K562 (cell line): Measurements from ENCODE around the gene PLXNA3. TPM values are rescaled to one million over a fixed set of nuclear protein-coding genes. Genes with fewer than 3 reads are reported as not detected.

ENCODE experiments used
- ARNT ChIP-seq, 2 experiments: fragments of 450-650 bp; IDR thresholded peaks; 2 replicates each; pipeline ENCODE4 v1.6.1; 2016; ENCODE audit warnings: mild to moderate bottlenecking in 1 of 2
- CBX1 ChIP-seq: sonication (generic); IDR thresholded peaks from 2 replicates; pipeline ENCODE4 v1.6.1; 2016; ENCODE audit warnings: antibody characterized with exemption, low read depth, mild to moderate bottlenecking
- CBX2 ChIP-seq: fragments of 200-600 bp; sonication (generic); IDR thresholded peaks from one replicate; pipeline ENCODE4 v1.6.1; 2012; ENCODE audit warnings: mild to moderate bottlenecking, low read length, inconsistent platforms; ENCODE audit not compliant: insufficient read depth, poor library complexity, severe bottlenecking
- CREB1 ChIP-seq, 2 experiments: sonication (generic) in 1 of 2; formaldehyde crosslinking in 1 of 2; IDR thresholded peaks; 2 replicates each; pipeline versions ENCODE4 v1.6.1 to v1.8.0; 2012 to 2022; ENCODE audit warnings: inconsistent platforms in 1 of 2, mild to moderate bottlenecking in 1 of 2, missing genetic modification reagents in 1 of 2, moderate library complexity in 1 of 2
- FOXM1 ChIP-seq, 2 experiments: fragments of 450-650 bp in 1 of 2; sonication (generic) in 1 of 2; formaldehyde crosslinking in 1 of 2; IDR thresholded peaks; 2 replicates each; pipeline versions ENCODE4 v1.6.1 to v1.9.0; 2017 to 2022; ENCODE audit warnings: low read depth in 2 of 2, mild to moderate bottlenecking in 2 of 2, missing genetic modification reagents in 1 of 2, moderate library complexity in 1 of 2
- KDM5B ChIP-seq: fragments of 200-600 bp; sonication (generic); IDR thresholded peaks from 2 replicates; pipeline ENCODE4 v1.6.1; 2012; ENCODE audit warnings: low read depth, mild to moderate bottlenecking, moderate library complexity, low read length, control low read depth, inconsistent platforms; ENCODE audit not compliant: insufficient replicate concordance
- MAFG ChIP-seq: fragments of 450-650 bp; conservative IDR thresholded peaks from 2 replicates; pipeline ENCODE4 v1.6.1; 2016; ENCODE audit warnings: missing genetic modification characterization, missing compliant biosample characterization
- NFIC ChIP-seq: fragments of 450-650 bp; IDR thresholded peaks from 2 replicates; pipeline ENCODE4 v1.6.1; 2017; ENCODE audit warnings: mild to moderate bottlenecking, inconsistent platforms
- NONO ChIP-seq, 2 experiments: fragments of 200-400 bp in 1 of 2; fragments of 450-650 bp in 1 of 2; formaldehyde crosslinking in 1 of 2; IDR thresholded peaks; 2 replicates each; pipeline ENCODE4 v1.6.1; 2017; ENCODE audit warnings: low read depth in 2 of 2, mild to moderate bottlenecking in 2 of 2, moderate library complexity in 2 of 2, low read length in 1 of 2
- PHB ChIP-seq: fragments of 250-450 bp; sonication (Bioruptor Pico); IDR thresholded peaks from 2 replicates; pipeline ENCODE4 v1.5.0; 2021
- TAF1 ChIP-seq: IDR thresholded peaks from 2 replicates; pipeline ENCODE4 v1.6.1; 2011; ENCODE audit warnings: mild to moderate bottlenecking, low read length, moderate library complexity; ENCODE audit not compliant: insufficient read depth, control insufficient read depth, severe bottlenecking; ENCODE audit errors: extremely low read depth
- TCF3 ChIP-seq: sonication (generic); formaldehyde crosslinking; IDR thresholded peaks from 2 replicates; pipeline ENCODE4 v1.4.0; 2020; ENCODE audit warnings: mild to moderate bottlenecking, missing genetic modification reagents
- polyA plus RNA-seq, 8 experiments: library from polyadenylated mRNA; depleted of rRNA in 4 of 8; stranded (reverse) in 5 of 8; unstranded in 3 of 8; fragments of >200 nt; fragmentation: Nextera tagmentation in 2 of 8; fragmentation: Illumina TruSeq in 1 of 8; extraction: Ambion mirVana in 2 of 8; extraction: Trizol in 1 of 8; gene quantifications; 2 replicates each; pipeline versions ENCODE4 v1.2.1 to v1.2.3, GENCODE V29; 2011 to 2014; ENCODE audit warnings: inconsistent platforms in 1 of 8, missing spikeins in 1 of 8
- total RNA-seq, 7 experiments: library from RNA; depleted of rRNA in 6 of 7; stranded (reverse); fragments of >200 nt in 6 of 7; fragmentation: Illumina TruSeq in 2 of 7; extraction: Trizol in 2 of 7; gene quantifications; 2 replicates each; pipeline versions ENCODE4 v1.2.1 to v1.2.3, GENCODE V29; 2011 to 2021; ENCODE audit warnings: low replicate concordance in 1 of 7
- TF ChIP-seq, protein P1 (sequence below): sonication (generic); formaldehyde crosslinking; IDR thresholded peaks from 2 replicates; pipeline ENCODE4 v1.8.0; 2023; ENCODE audit warnings: mild to moderate bottlenecking, missing genetic modification reagents
- TF ChIP-seq, protein P2 (sequence below): sonication (generic); formaldehyde crosslinking; IDR thresholded peaks from 2 replicates; pipeline ENCODE4 v1.8.0; 2022; ENCODE audit warnings: missing genetic modification reagents, mild to moderate bottlenecking, moderate library complexity, borderline replicate concordance
- TF ChIP-seq, protein P3 (sequence below): sonication (generic); formaldehyde crosslinking; IDR thresholded peaks from 2 replicates; pipeline ENCODE4 v1.8.0; 2022; ENCODE audit warnings: mild to moderate bottlenecking, missing genetic modification reagents
- TF ChIP-seq, protein P4 (sequence below): sonication (generic); formaldehyde crosslinking; IDR thresholded peaks from 2 replicates; pipeline ENCODE4 v1.8.0; 2022; ENCODE audit warnings: missing genetic modification reagents, mild to moderate bottlenecking, borderline replicate concordance

The PLXNA3 gene
- total and polyA plus RNA-seq, 9 of the 15 experiments (the other 6 are each of a cell fraction or from before 2014, with no cell fraction given), result 0.32 to 47.8 (median 7.5) TPM

DNA sequence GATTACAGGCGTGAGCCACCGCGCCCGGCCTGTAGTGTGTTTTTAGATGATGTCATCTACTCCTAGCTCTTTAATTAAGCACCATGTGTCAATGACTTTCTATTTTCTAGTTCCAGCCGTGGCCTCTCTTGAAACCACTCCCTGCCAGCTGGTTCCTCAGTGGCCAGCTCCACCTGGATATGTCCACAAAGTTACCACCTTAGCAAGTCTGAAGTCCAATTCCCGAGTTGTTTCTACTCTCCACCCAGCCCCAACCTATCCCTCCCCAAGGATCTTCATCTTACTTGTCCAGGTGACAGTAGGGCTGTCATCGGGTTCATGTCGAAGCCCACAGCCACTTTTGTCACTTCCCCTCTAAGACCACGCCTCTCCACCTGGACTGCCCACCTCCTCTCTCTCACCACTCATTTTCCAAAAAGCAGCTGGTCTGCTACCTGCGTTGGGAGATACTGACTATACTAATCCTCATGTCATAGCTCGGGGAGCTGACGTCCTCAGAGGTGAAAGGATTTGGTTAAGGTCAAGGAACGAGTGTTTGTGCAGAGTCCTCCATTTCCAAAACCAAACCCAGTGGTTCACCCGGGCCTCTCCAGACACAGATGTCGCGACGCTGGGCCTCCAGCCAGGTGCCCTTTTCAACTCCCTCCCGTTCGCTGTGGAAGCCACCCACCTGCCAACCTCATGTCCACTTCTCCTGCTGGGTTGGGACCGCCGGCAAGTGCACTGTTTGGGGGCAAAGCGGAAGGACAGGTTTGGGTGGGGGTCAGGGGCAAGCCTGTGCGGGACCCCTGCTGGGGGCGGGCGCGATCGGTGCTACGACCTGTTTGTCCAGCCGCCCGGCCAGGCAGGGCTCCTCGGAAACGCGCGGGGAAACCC lies 57.2 kb downstream of the PLXNA3 start (continued):
- TF ChIP-seq, protein P1, sequence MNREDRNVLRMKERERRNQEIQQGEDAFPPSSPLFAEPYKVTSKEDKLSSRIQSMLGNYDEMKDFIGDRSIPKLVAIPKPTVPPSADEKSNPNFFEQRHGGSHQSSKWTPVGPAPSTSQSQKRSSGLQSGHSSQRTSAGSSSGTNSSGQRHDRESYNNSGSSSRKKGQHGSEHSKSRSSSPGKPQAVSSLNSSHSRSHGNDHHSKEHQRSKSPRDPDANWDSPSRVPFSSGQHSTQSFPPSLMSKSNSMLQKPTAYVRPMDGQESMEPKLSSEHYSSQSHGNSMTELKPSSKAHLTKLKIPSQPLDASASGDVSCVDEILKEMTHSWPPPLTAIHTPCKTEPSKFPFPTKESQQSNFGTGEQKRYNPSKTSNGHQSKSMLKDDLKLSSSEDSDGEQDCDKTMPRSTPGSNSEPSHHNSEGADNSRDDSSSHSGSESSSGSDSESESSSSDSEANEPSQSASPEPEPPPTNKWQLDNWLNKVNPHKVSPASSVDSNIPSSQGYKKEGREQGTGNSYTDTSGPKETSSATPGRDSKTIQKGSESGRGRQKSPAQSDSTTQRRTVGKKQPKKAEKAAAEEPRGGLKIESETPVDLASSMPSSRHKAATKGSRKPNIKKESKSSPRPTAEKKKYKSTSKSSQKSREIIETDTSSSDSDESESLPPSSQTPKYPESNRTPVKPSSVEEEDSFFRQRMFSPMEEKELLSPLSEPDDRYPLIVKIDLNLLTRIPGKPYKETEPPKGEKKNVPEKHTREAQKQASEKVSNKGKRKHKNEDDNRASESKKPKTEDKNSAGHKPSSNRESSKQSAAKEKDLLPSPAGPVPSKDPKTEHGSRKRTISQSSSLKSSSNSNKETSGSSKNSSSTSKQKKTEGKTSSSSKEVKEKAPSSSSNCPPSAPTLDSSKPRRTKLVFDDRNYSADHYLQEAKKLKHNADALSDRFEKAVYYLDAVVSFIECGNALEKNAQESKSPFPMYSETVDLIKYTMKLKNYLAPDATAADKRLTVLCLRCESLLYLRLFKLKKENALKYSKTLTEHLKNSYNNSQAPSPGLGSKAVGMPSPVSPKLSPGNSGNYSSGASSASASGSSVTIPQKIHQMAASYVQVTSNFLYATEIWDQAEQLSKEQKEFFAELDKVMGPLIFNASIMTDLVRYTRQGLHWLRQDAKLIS (CRISPR knock-in tag), result no peak
- TF ChIP-seq, protein P2, sequence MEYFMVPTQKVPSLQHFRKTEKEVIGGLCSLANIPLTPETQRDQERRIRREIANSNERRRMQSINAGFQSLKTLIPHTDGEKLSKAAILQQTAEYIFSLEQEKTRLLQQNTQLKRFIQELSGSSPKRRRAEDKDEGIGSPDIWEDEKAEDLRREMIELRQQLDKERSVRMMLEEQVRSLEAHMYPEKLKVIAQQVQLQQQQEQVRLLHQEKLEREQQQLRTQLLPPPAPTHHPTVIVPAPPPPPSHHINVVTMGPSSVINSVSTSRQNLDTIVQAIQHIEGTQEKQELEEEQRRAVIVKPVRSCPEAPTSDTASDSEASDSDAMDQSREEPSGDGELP (CRISPR knock-in tag), result peak; percentile 61; the same call in 1 of the 2 replicates
- TF ChIP-seq NFIC (peak; percentile 9; the same call in 1 of the 2 replicates), KDM5B (peak; percentile 6), CREB1 (IDR thresholded peaks at IDR 0.05) (0 out of 2 replicates have a peak, but pooled peaks have one; percentile 18), CREB1 (CRISPR knock-in tag; IDR thresholded peaks at IDR 0.05) (no peak), TAF1 (peak; percentile 20), MAFG (tag) (no peak), NONO (IDR thresholded peaks at IDR 0.05; ENCODE audit: low read depth in 2 of 2, low read length in 1 of 2) (no peak), FOXM1 (IDR thresholded peaks at IDR 0.05; ENCODE audit: low read depth) (no peak), FOXM1 (CRISPR knock-in tag; IDR thresholded peaks at IDR 0.05; ENCODE audit: low read depth) (0 out of 2 replicates have a peak, but pooled peaks have one; percentile 45), CBX1 (no peak), CBX2 (no peak), ARNT (IDR thresholded peaks at IDR 0.05) (no peak), PHB (CRISPR knock-in tag) (no peak), TCF3 (CRISPR knock-in tag) (0 out of 2 replicates have a peak, but pooled peaks have one; percentile 28)
- TF ChIP-seq, protein P3, sequence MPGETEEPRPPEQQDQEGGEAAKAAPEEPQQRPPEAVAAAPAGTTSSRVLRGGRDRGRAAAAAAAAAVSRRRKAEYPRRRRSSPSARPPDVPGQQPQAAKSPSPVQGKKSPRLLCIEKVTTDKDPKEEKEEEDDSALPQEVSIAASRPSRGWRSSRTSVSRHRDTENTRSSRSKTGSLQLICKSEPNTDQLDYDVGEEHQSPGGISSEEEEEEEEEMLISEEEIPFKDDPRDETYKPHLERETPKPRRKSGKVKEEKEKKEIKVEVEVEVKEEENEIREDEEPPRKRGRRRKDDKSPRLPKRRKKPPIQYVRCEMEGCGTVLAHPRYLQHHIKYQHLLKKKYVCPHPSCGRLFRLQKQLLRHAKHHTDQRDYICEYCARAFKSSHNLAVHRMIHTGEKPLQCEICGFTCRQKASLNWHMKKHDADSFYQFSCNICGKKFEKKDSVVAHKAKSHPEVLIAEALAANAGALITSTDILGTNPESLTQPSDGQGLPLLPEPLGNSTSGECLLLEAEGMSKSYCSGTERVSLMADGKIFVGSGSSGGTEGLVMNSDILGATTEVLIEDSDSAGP (CRISPR knock-in tag), result 0 out of 2 replicates have a peak, but pooled peaks have one; percentile 26
- TF ChIP-seq, protein P4, sequence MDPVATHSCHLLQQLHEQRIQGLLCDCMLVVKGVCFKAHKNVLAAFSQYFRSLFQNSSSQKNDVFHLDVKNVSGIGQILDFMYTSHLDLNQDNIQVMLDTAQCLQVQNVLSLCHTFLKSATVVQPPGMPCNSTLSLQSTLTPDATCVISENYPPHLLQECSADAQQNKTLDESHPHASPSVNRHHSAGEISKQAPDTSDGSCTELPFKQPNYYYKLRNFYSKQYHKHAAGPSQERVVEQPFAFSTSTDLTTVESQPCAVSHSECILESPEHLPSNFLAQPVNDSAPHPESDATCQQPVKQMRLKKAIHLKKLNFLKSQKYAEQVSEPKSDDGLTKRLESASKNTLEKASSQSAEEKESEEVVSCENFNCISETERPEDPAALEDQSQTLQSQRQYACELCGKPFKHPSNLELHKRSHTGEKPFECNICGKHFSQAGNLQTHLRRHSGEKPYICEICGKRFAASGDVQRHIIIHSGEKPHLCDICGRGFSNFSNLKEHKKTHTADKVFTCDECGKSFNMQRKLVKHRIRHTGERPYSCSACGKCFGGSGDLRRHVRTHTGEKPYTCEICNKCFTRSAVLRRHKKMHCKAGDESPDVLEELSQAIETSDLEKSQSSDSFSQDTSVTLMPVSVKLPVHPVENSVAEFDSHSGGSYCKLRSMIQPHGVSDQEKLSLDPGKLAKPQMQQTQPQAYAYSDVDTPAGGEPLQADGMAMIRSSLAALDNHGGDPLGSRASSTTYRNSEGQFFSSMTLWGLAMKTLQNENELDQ (CRISPR knock-in tag), result peak; percentile 65; the same call in 1 of the 2 replicates
